CD4-positive, alpha-beta T cell treated with Interleukin-10 for 1 hour (primary cell): ENCODE measurements around the gene SIL1.
"Not testable (repeated sequence)": the region's sequence is repeated elsewhere in the genome, so short reads cannot be mapped to it uniquely, and the experiment has no call there.

Experiments
- DNase-seq: peaks from one replicate; pipeline ENCODE4 v3.0.0-alpha.2; 2020

SIL1 gene

GRCh38 chr5:139103762-139104161 is 94.4 kb downstream of the SIL1 start:
- DNase-seq: no peak

- DNase-seq: no peak
Measured at GRCh38 chr5:139100825-139101224, 97.3 kb downstream of the SIL1 start.

DNA sequence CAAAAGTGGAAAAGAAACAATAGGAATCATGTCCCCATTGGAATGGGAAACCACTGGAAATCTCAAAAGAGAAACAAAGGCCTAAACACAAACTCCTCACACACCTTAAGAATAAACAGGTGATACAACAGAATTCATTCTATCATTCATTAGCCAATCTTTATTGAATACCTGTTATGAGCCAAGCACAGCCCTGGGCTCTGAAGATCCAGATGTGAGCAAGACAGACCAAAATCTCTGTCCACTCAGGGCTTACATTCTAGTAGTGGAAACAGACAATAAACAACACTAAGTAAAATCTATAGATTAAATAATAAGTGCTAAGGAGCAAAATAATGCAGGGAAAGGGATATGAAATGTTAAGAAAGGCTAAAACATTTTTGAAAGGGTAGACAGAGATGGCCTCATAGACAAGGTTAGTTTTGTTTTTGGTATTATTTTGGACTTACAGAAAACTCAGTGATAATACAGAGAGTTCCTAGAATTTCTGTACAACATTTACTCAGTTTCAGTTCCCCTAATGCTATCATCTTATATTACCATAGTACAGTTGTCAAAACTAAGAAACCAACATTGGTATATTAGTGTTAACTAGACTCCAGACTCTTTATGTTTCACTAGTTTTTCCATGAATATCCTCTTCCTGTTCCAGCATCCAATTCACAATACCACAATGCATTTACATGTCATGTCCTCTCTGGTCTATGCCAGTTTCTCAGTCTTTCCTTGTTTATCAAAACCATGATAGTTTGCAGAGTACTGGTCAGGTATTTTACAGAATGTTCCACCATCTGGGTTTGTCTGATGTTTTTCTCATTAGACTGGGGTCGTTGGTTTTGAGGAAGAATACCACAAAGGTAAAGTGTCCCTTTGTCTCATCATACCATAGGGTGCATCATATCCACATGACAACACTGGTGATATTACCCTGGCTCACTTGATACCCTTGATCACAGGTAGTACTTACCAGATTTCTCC is 103.7 kb downstream of the SIL1 start:
- DNase-seq: no peak

DNA sequence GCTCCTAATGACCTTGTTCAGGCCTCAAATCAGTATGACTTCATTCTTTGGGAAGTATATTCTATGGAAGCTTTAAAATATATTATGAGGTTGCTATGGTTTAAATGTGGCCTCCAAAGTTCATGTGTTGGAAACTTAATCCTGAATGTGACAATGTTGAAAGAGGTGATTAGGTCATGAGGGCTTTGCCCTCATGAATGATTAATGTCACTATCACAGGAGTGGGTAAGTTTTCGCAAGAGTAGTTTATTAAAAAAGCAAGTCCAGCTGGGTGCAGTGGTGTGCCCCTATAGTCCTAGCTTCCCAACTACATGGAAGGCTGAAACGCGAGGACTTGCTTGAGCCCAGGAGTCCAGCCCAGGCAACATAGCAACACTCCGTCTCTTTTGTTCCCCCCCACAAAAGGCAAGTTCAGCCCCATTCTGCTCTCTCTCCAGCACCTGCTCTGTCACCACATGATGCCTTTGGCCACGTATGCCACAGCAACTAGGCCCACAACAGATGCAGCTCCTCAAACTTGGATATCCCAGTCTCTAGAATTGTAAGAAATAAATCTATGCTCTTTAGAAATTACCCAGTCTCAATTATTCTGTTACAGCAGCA is 105.3 kb downstream of the SIL1 start:
- DNase-seq: no peak

- DNase-seq: no peak
Measured at GRCh38 chr5:139091439-139092156, 106.6 kb downstream of the SIL1 start.

DNA sequence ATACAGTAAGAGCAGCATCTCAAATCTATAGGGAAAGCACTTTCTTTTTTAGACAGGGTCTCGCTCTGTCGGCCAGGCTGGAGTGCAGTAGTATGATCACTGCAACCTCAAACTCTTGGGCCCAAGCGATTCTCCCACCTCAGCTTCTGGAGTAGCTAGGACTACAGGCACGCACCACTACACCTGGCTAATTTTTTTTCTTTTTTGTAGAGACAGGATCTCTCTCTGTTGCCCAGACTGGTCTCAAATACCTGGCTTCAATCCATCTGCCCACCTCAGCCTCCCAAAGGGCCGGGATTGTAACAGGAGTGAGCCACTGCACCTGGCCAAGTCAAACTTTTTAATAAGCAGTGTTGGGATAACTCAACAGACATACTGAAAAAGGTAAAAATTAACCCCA is 107.6 kb downstream of the SIL1 start:
- no peak for DNase-seq

GRCh38 chr5:139088024-139088423 is 110.1 kb downstream of the SIL1 start:
- DNase-seq: no peak

GRCh38 chr5:139082813-139083498 is 115.2 kb downstream of the SIL1 start:
- DNase-seq: no peak

- DNase-seq: no peak
Measured at GRCh38 chr5:139079991-139080610, 118.1 kb downstream of the SIL1 start.

DNA sequence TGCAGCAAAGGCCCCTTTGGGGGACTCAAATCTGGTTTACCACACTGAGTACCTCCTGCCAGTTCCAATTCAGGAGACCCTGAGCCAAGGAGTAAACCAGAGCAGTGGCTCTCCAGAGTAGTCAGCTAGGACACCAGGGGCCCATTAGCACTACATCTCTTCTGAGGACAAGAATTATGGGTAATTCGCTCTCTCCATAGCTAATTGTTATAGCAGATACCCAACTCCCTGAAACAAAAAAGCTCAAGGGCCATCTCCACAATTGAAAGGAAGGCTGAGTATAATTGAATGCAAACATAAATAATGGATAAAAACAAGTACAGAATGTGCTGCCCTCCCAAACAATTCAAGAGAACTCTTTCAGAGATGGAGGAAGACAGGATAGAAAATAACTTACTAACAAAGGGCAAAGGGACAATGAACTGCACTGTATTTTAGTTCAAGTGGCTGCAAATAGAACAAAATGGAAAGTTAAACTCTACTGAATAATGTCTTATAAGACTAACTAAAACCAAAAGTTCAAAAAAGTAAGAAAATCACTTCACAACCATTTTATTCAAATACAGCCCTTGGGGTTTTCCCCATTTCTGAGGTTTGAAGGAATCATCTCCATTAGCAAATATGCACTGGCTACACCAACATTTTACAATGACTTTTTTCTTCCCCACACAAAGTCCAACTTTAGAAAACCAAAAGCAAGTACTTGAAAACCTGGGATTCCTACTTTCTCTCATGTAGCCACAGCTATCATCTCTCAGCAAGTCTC is 118.8 kb downstream of the SIL1 start:
- no peak for DNase-seq

DNA sequence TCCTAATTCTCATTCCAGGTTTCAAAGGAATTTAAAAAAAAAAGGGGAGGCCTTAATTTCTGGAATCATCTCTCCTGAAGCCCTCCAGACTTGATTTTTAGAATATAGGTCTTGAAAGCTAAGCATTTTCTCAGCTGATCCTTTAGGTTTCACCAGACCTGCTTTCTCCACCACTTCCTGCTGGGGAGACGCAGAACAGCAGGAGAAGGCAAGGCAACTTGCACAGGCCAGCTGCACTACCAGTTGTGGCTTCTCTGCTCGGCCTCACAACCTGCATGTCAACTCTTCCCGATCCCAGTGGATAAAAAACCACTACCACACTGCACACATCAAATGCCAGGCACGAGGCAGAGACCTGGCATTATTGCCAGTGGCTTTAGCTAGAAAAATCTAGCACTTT is 119.8 kb downstream of the SIL1 start:
- no peak for DNase-seq

DNA sequence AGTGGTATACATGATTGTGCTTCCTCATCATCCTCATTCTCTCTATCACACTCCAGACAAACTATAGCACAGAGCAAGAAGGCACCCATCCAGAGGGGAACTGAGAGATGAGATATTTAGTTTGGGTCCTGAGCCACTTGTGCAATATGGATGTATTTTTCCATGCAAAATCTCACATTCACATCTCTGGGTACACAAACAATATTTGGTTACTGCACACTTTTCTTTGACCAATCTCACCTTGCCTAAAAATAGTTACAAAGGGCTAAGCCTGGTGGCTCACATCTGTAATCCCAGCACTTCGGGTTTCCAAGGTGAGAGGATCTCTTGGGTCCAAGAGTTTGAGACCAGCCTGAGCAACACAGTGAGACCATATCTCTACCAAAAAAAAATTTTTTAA is 120.3 kb downstream of the SIL1 start:
- no peak for DNase-seq

- DNase-seq: no peak
Measured at GRCh38 chr5:139076111-139076510, 122.1 kb downstream of the SIL1 start.

DNA sequence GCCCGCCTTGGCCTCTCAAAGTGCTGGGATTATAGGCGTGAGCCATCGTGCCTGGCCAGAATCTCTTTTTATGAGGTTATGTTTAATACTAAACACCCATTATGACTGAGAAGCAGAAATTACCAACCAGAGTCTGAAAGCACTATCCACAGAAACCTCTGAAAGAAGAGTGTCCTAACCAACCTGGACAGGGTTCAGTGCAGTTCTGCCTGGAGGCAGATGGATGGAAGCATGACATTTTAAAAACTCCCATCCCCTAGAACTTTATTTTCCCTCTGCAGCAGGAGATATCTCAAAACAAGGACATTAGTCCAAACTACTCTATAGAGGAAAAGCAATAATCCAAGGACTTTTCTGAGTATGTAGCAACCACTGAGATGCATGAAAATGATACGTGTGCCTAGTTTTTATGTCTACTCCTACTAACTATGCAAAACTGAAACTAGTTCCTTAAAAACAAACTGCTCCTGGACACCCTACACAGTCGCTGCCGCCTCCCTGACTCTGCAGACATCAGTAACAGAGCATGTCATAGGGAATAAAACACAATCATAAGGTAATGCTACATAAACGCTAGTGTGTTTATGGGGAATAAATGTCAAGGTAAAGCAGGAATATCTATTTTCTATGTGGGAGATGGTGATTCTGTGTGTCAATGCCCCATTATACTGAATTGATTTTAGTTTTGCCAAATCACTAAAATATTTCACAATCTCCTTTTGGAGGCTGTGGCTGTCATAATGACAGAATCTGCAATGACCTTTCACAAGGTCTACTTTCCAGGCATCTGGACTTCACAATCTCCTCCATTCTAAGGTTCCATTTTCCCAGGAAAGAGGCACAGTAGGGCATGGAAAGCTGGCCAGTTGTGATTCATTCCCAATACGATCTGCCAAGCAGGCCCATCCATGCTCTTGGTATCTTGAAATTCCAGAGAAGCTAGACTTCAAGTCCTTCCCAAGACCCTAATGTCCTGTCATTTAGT is 122.8 kb downstream of the SIL1 start:
- no peak for DNase-seq

DNA sequence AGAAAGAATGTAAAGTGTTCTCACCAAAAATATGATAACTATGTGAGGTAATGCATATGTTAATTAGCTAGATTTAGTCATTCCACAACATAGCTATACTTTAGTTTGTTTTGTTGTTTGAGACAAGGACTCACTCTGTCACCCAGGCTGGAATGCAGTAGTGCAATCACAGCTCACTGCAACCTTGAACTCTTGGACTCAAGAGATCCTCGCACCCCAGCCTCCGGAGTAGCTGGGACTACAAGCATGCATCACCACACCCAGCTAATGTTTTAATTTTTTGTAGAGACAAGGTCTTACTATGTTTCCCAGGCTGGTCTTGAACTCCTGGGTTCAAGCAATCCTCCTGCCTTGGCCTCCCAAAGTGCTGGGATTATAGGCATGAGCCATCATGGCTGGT is 124.2 kb downstream of the SIL1 start:
- DNase-seq: not testable (repeated sequence)

GRCh38 chr5:139068494-139069151 is 129.5 kb downstream of the SIL1 start:
- DNase-seq: no peak

DNA sequence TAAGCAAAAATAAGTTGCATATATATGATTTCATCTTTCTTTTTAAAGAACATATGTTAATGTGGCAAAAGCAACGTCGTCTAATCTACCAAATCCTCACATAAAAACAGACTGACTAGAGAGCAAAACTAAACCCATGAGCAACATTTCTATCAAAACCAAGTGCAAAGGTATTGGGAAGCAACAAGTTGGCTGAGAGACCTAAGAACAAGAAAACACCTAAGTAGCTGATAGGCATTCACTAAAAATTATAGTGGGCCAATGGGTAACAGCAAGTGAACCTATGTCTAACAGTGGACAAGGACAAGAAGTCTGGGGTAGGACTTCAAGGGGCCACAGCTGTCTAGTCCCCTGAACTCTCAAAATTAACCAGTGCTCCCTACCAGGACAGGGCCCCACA is 130.1 kb downstream of the SIL1 start:
- no peak for DNase-seq

- DNase-seq: no peak
Measured at GRCh38 chr5:139065306-139065705, 132.9 kb downstream of the SIL1 start.

GRCh38 chr5:139064613-139065012 is 133.6 kb downstream of the SIL1 start:
- DNase-seq: no peak

- no peak for DNase-seq
Measured at GRCh38 chr5:139063664-139064054, 134.5 kb downstream of the SIL1 start.
